Adrenal gland (tissue), 12 donors: ENCODE data around the gene BFSP1. TPM values are rescaled to one million over a fixed set of nuclear protein-coding genes. Genes with fewer than 3 reads are reported as not detected.

Experiments used
- DNase-seq, 7 donors: peaks; one replicate each; pipeline ENCODE4 v3.0.0-alpha.2; 2019 to 2020
- H3K27ac ChIP-seq, 5 donors: fragments of 200-600 bp; sonication (generic) in 4 of 5; 1 replicate in 3 of 5; 2 replicates in 2 of 5; pipeline versions ENCODE4 v1.5.1 to v1.8.0; 2016 to 2020; ENCODE audit warnings: mild to moderate bottlenecking in 1 of 5
- H3K27me3 ChIP-seq: fragments of 200-600 bp; 2 replicates; pipeline ENCODE4 v1.8.0; 2021
- H3K36me3 ChIP-seq, 2 donors: fragments of 200-600 bp; replicated peaks in 1 of 2; 1 replicate in 1 of 2; 2 replicates in 1 of 2; pipeline versions ENCODE4 v1.5.1 to v1.8.0; 2018 to 2022
- H3K4me1 ChIP-seq, 2 donors: fragments of 200-600 bp; replicated peaks in 1 of 2; 1 replicate in 1 of 2; 2 replicates in 1 of 2; pipeline versions ENCODE4 v1.5.1 to v1.8.0; 2018 to 2021
- H3K4me3 ChIP-seq, 4 donors: fragments of 200-600 bp; sonication (generic) in 3 of 4; one replicate each; pipeline ENCODE4 v1.5.1; 2016 to 2018
- H3K9me3 ChIP-seq, 3 donors: fragments of 200-600 bp; sonication (generic) in 1 of 3; replicated peaks in 1 of 3; 1 replicate in 2 of 3; 2 replicates in 1 of 3; pipeline versions ENCODE4 v1.5.1 to v1.8.0; 2016 to 2021
- CTCF ChIP-seq, 6 experiments: fragments of 450-650 bp in 4 of 6; fragments of 200-600 bp in 2 of 6; sonication (generic) in 1 of 6; IDR thresholded peaks; 1 replicate in 5 of 6; 2 replicates in 1 of 6; pipeline versions ENCODE4 v1.5.1 to v1.8.0; 2016 to 2021; ENCODE audit warnings: antibody characterized with exemption in 6 of 6, mild to moderate bottlenecking in 2 of 6, moderate library complexity in 1 of 6
- POLR2A ChIP-seq, 2 donors: fragments of 450-650 bp; IDR thresholded peaks; one replicate each; pipeline ENCODE4 v1.6.1; 2017; ENCODE audit warnings: antibody characterized with exemption in 2 of 2, mild to moderate bottlenecking in 2 of 2, moderate library complexity in 1 of 2
- WGBS, 4 donors: extraction: QIAGEN DNeasy Blood & Tissue Kit in 2 of 4; methylation state at CpG; one replicate each; pipeline versions ENCODE4 v1.1.5 to v1.1.7; 2013 to 2017; 5-methylcytosine and 5-hydroxymethylcytosine counted together
- intact Hi-C, 2 donors: fragments of 100-400 bp; cut with DNase I; formaldehyde crosslinking; loops; one replicate each; pipeline versions ENCODE4 v1.14.1 to v1.15.0; 2022 to 2023
- polyA plus RNA-seq, 3 donors: library from polyadenylated mRNA; stranded (reverse); fragments of 200-250 nt in 2 of 3; fragments of 350-450 nt in 1 of 3; fragmentation: Illumina TruSeq in 1 of 3; extraction: RNeasy Lipid Tissue Mini Kit (QIAGEN cat#74804) in 1 of 3; gene quantifications; one replicate each; pipeline ENCODE4 v1.2.3, GENCODE V29; 2013 to 2014
- total RNA-seq, 9 donors: library from RNA; depleted of rRNA in 4 of 9; stranded (reverse); fragments of >200 nt in 4 of 9; fragments of 120-200 nt in 1 of 9; fragmentation: NEBNext Ultra II Directional in 1 of 9; extraction: Animal tissue kit (Norgen Biotek cat#: 25700) in 1 of 9; gene quantifications; one replicate each; pipeline versions ENCODE4 v1.1.0 to v1.2.4, GENCODE V29; 2013 to 2023
- donor health status: healthy with polysubstance abuse.
- donor health status: Bipolar disorder and iron deficiency.
- donor health status: DM: yes; HTN: yes; CAD: no.
- donor health status: DM: no; HTN: no; CAD: no.
- donor health status: DM: no; HTN: no; CAD: no.
- donor health status: DM: yes; HTN: yes; CAD: no.

BFSP1 gene
- total and polyA plus RNA-seq, 12 donors, result 0.39 to 18.5 (median 2.2) TPM

GRCh38 chr20:17570347-17571152, 39.4 kb upstream of the BFSP1 start:
- Histone ChIP-seq H3K4me3 (peak overlapping the region; percentile 81 to 98 (median 89)), H3K4me1 (peaks cover 21 to 43% of the 10 kb centered on the region in 2 donors), H3K27ac (peak overlapping the region; percentile 97 to 100 (median 99)), H3K9me3 (no peaks in the 10 kb centered on the region), H3K27me3 (no peaks in the 10 kb centered on the region), H3K36me3 (peaks cover 0 to 6% of the 10 kb centered on the region in 2 donors)
- DNase-seq, result peak; percentile 71 to 90 (median 84)
- 1 to 2% (median 1%) methylated on average over 16 to 43 of the region's 43 CpGs for WGBS, 4 donors
- peak; percentile 47 to 81 for TF ChIP-seq POLR2A (IDR thresholded peaks at IDR 0.05)
- TF ChIP-seq CTCF (IDR thresholded peaks at IDR 0.05), result no peak
- intact Hi-C loops, result no loop called here

- Histone ChIP-seq H3K4me1 (peaks cover 21 to 43% of the 10 kb centered on the region in 2 donors), H3K4me3 (peak within 1 kb of the TSS; percentile 81 to 98 (median 89)), H3K27ac (peak within 1 kb of the TSS; percentile 97 to 100 (median 99)), H3K9me3 (no peaks in the 10 kb centered on the region), H3K36me3 (peaks cover 0 to 6% of the 10 kb centered on the region in 2 donors), H3K27me3 (no peaks in the 10 kb centered on the region)
- TF ChIP-seq CTCF (IDR thresholded peaks at IDR 0.05) (no peak), POLR2A (IDR thresholded peaks at IDR 0.05) (peak; percentile 95 to 98)
- 0 to 1% methylated on average over 70 of the region's 70 CpGs; no CpG with 5 or more reads in 2 of the 4 donors for WGBS, 4 donors
- peak; percentile 91 to 96 (median 94) for DNase-seq
- intact Hi-C loops, result no loop called here
Measured at GRCh38 chr20:17569616-17570346, 38.6 kb upstream of the BFSP1 start, which contains the start of gene DSTN. Gene DSTN (plus strand): TSS chr20:17570075. CDS start chr20:17570209, 134 bp downstream.

- WGBS, 4 donors, result 1 to 5% (median 2%) methylated on average over 23 to 38 of the region's 38 CpGs
- peaks cover 18 to 39% of the 10 kb centered on the region in 2 donors for H3K4me1 ChIP-seq
- intact Hi-C loops, result no loop called here
Measured at GRCh38 chr20:17568972-17569521, 37.9 kb upstream of the BFSP1 start.

More at GRCh38 chr20:17568972-17569521, 37.9 kb upstream of the BFSP1 start:
- Histone ChIP-seq H3K27ac (peak overlapping the region; percentile 66 to 100 (median 99)), H3K27me3 (no peaks in the 10 kb centered on the region), H3K4me3 (peak overlapping the region in 2 of 4 donors; percentile 20 to 83), H3K9me3 (no peaks in the 10 kb centered on the region), H3K36me3 (peaks cover 0 to 3% of the 10 kb centered on the region in 2 donors)
- TF ChIP-seq POLR2A (IDR thresholded peaks at IDR 0.05) (peak in 1 of 2 donors; percentile 86), CTCF (IDR thresholded peaks at IDR 0.05) (no peak)
- peak; percentile 82 to 93 (median 88) for DNase-seq
